HL-60 (cell line): ENCODE data around the gene LRMDA.

Source experiments
- DNase-seq, 2 experiments: peaks; one replicate each; pipeline ENCODE4 v3.0.0-alpha.2; 2010 to 2020; ENCODE audit warnings: low read depth in 1 of 2, low spot score in 1 of 2
- H3K27ac ChIP-seq: fragments of 250-450 bp; sonication (Bioruptor Pico); replicated peaks from 2 replicates; pipeline ENCODE4 v1.5.1; 2020; ENCODE audit warnings: mild to moderate bottlenecking, moderate library complexity
- H3K27me3 ChIP-seq: fragments of 250-450 bp; sonication (Bioruptor Pico); 2 replicates; pipeline ENCODE4 v1.5.1; 2021; ENCODE audit warnings: mild to moderate bottlenecking, moderate library complexity; ENCODE audit not compliant: insufficient read depth, poor library complexity, severe bottlenecking
- H3K4me3 ChIP-seq: replicated peaks from 2 replicates; pipeline ENCODE4 v1.5.1; 2011; ENCODE audit warnings: mild to moderate bottlenecking, control low read depth, low read length; ENCODE audit not compliant: insufficient read depth
- CTCF ChIP-seq: IDR thresholded peaks from one replicate; pipeline ENCODE4 v1.5.1; 2011; ENCODE audit warnings: low read length, control low read depth, inconsistent platforms; ENCODE audit not compliant: insufficient read depth
- GABPA ChIP-seq: IDR thresholded peaks from 2 replicates; pipeline ENCODE4 v1.6.1; 2012; ENCODE audit warnings: low read depth
- POLR2AphosphoS5 ChIP-seq: IDR thresholded peaks from 2 replicates; pipeline ENCODE4 v1.6.1; 2012; ENCODE audit warnings: low read depth
- REST ChIP-seq: IDR thresholded peaks from 2 replicates; pipeline ENCODE4 v1.6.1; 2012; ENCODE audit warnings: low read depth; ENCODE audit not compliant: insufficient replicate concordance
- SPI1 ChIP-seq: IDR thresholded peaks from 2 replicates; pipeline ENCODE4 v1.6.1; 2012; ENCODE audit warnings: low read depth, mild to moderate bottlenecking, borderline replicate concordance

The LRMDA gene

GRCh38 chr10:76558996-76559891, 1127.8 kb downstream of the LRMDA start:
- Histone ChIP-seq H3K4me3 (no peak overlapping the region), H3K27me3 (no peaks in the 10 kb centered on the region), H3K27ac (no peak overlapping the region)
- TF ChIP-seq GABPA (no peak), CTCF (no peak), SPI1 (no peak), REST (no peak)
- DNase-seq, result no peak

- no peak for DNase-seq
- H3K27ac ChIP-seq, result no peak overlapping the region
- H3K27me3 ChIP-seq, result no peaks in the 10 kb centered on the region
- no peak overlapping the region for H3K4me3 ChIP-seq
- no peak for TF ChIP-seq CTCF
Measured at GRCh38 chr10:76559892-76560220, 1128.4 kb downstream of the LRMDA start.

- no peak for DNase-seq
- H3K27ac ChIP-seq, result no peak overlapping the region
- H3K4me3 ChIP-seq, result no peak overlapping the region
- H3K27me3 ChIP-seq, result no peaks in the 10 kb centered on the region
- no peak for TF ChIP-seq SPI1
- TF ChIP-seq POLR2AphosphoS5, result no peak
- TF ChIP-seq CTCF, result no peak
- no peak for TF ChIP-seq REST
- TF ChIP-seq GABPA, result no peak
Measured at GRCh38 chr10:76560338-76560737, 1128.9 kb downstream of the LRMDA start.

GRCh38 chr10:76563286-76563685, 1131.9 kb downstream of the LRMDA start:
- H3K27ac ChIP-seq, result no peak overlapping the region
- TF ChIP-seq POLR2AphosphoS5 (no peak), SPI1 (no peak), REST (no peak), GABPA (no peak), CTCF (no peak)

More at GRCh38 chr10:76563286-76563685, 1131.9 kb downstream of the LRMDA start:
- Histone ChIP-seq H3K27me3 (no peaks in the 10 kb centered on the region), H3K4me3 (no peak overlapping the region)
- DNase-seq, result no peak
